ENCODE measurements around the gene SFTA2. TPM values are rescaled to one million over a fixed set of nuclear protein-coding genes. Genes with fewer than 3 reads are reported as not detected.

The SFTA2 gene
- total and polyA plus RNA-seq, 11 donors = not detected

DNA sequence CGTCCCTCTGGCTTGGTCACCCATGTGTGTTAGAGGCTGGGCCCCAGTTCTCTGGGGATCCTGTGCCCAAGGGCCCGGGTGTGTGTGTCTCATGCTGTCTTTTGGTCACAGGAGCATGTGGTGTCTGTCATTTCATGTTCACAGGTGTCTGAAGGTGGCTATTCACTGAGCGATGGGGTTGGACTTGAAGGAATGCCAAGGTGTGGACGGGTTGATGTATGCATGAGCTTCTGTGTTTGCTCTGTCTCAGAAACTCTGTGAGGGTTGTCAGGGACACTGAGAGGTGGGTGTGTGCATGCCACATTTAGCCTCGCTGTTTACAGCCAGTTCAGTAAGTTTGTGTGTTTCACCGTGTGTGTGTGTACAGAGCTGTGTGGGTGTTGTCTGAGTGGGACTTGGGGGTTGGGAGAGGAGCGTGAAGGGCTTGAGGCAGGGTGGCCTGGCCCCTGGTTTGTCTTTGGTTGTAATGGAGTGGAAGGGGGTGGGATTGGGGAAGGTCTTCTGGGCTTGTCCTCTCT, 46.4 kb downstream of the SFTA2 start:
- no peaks in the 10 kb centered on the region for H3K9me3 ChIP-seq
- DNase-seq (no peak), ATAC-seq (peak in 3 of 4 donors; percentile 3 to 30 (median 29))
- WGBS, 4 donors = 40 to 46% (median 44%) methylated on average over 5 to 7 of the region's 7 CpGs
- intact Hi-C loops (cut with DNase I) = loop anchor here in 3 of 10 donors (2.0 to 10.0 kb wide), 3 partner anchors 29 to 201 kb away; partner anchors contain the start of genes PPP1R18 (in 1 of the 3) and VARS2 (in 1 of the 3)
- TF ChIP-seq, protein P1, sequence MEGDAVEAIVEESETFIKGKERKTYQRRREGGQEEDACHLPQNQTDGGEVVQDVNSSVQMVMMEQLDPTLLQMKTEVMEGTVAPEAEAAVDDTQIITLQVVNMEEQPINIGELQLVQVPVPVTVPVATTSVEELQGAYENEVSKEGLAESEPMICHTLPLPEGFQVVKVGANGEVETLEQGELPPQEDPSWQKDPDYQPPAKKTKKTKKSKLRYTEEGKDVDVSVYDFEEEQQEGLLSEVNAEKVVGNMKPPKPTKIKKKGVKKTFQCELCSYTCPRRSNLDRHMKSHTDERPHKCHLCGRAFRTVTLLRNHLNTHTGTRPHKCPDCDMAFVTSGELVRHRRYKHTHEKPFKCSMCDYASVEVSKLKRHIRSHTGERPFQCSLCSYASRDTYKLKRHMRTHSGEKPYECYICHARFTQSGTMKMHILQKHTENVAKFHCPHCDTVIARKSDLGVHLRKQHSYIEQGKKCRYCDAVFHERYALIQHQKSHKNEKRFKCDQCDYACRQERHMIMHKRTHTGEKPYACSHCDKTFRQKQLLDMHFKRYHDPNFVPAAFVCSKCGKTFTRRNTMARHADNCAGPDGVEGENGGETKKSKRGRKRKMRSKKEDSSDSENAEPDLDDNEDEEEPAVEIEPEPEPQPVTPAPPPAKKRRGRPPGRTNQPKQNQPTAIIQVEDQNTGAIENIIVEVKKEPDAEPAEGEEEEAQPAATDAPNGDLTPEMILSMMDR (IDR thresholded peaks at IDR 0.05) = no peak
- no peak for TF ChIP-seq POLR2A (IDR thresholded peaks at IDR 0.05)
- peaks cover 0 to 3% (median 0%) of the 10 kb centered on the region in 9 donors for H3K27me3 ChIP-seq
- H3K27ac ChIP-seq = peak overlapping the region in 10 of 12 donors; percentile 13 to 88 (median 82)
- peak overlapping the region in 10 of 12 donors; percentile 58 to 93 (median 74) for H3K4me3 ChIP-seq
- H3K36me3 ChIP-seq = peaks cover 0 to 18% (median 5%) of the 10 kb centered on the region in 9 donors
- H3K4me1 ChIP-seq = peaks cover 9 to 54% (median 34%) of the 10 kb centered on the region in 12 donors

DNA sequence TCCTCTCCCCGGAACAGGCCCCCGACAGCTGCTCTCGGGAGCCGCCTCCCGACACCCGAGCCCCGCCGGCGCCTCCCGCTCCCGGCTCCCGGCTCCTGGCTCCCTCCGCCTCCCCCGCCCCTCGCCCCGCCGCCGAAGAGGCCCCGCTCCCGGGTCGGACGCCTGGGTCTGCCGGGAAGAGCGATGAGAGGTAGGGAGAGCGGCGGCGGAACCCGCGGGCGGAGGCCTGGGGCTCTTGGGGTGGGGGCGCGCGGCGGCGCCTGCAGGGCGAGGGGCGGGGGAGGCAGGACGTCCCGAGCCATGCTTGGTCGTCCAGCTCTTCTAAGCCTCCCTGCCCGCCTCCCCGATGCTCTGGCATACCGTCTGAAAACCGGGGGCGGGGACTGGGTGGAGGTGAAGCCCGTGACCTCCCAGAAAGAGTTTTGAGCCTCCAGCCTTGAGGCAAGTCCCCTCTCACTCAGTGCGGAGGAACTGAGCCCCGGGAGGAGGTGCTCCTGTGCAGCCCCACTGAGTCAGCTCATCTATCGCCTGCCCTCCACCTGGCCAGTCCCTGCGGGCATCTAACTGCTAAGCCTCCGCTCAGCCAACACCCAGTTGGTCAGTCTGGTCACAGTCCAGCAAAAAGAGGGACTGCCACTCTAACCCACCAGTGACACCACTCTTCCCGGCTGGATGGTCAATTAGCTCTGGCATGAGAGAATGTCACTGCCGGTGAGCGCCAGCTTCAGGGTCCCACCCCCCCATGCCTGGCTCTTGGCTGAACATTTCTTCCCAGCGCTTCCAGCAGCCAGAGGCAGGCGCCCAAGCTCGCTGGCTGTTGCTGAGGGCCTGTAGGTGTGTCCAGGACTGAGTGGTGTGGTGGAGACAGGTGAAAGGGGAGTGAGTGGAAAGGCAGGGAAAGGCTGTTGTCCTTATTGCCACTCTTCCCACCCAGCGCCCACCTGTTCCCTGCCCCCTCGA, 47.2 kb downstream of the SFTA2 start:
- Histone ChIP-seq H3K27me3 (peaks cover 0 to 3% (median 0%) of the 10 kb centered on the region in 9 donors), H3K9me3 (no peaks in the 10 kb centered on the region), H3K4me3 (peak overlapping the region; percentile 37 to 93 (median 74)), H3K36me3 (peaks cover 0 to 10% (median 4%) of the 10 kb centered on the region in 9 donors), H3K27ac (peak overlapping the region; percentile 11 to 88 (median 80)), H3K4me1 (peaks cover 9 to 54% (median 34%) of the 10 kb centered on the region in 12 donors)
- ATAC-seq (peak; percentile 14 to 50 (median 24)), DNase-seq (peak in 3 of 5 donors; percentile 50 to 57 (median 53))
- TF ChIP-seq POLR2A (IDR thresholded peaks at IDR 0.05) = no peak
- TF ChIP-seq, protein P1 (IDR thresholded peaks at IDR 0.05) = no peak
- 5 to 20% (median 11%) methylated on average over 16 to 59 of the region's 59 CpGs for WGBS, 4 donors
- intact Hi-C loops (cut with DNase I) = loop anchor here in 5 of 10 donors (2.0 to 10.0 kb wide), 5 partner anchors 30 to 208 kb away; partner anchors contain the start of genes PPP1R18 (in 1 of the 5) and VARS2 (in 1 of the 5)

- H3K9me3 ChIP-seq = no peaks in the 10 kb centered on the region
- H3K27ac ChIP-seq = peak within 1 kb of the TSS; percentile 11 to 88 (median 80)
- peaks cover 9 to 54% (median 34%) of the 10 kb centered on the region in 12 donors for H3K4me1 ChIP-seq
- 13 to 31% (median 21%) methylated on average over 26 to 61 of the region's 62 CpGs for WGBS, 4 donors
- peaks cover 0 to 2% (median under 1%) of the 10 kb centered on the region in 9 donors for H3K36me3 ChIP-seq
- peak within 1 kb of the TSS; percentile 37 to 93 (median 74) for H3K4me3 ChIP-seq
- ATAC-seq (peak; percentile 7 to 76 (median 70)), DNase-seq (peak; percentile 79 to 87 (median 84))
- intact Hi-C loops (cut with DNase I) = loop anchor here in 5 of 10 donors (2.0 to 10.0 kb wide), 5 partner anchors 31 to 207 kb away; partner anchors contain the start of genes PPP1R18 (in 1 of the 5) and VARS2 (in 1 of the 5)
- TF ChIP-seq, protein P1 (IDR thresholded peaks at IDR 0.05) = no peak
- TF ChIP-seq POLR2A (IDR thresholded peaks at IDR 0.05) = no peak
- peaks cover 0 to 3% (median 0%) of the 10 kb centered on the region in 9 donors for H3K27me3 ChIP-seq
These were observed 48.1 kb downstream of the SFTA2 start, which contains the start of gene DDR1 for GRCh38 chr6:30883685-30884520. DDR1 (plus strand) TSS chr6:30884519; CDS start chr6:30888730, 4,211 bp downstream.
